ENCODE data around the gene CCL13. TPM values are rescaled to one million over a fixed set of nuclear protein-coding genes. Genes with fewer than 3 reads are reported as not detected.
A peak's percentile ranks its signal among the peaks of the same experiment; 100 is the strongest.

The CCL13 gene
- not detected for polyA plus RNA-seq (2013, experiment 1 of 2)
- polyA plus RNA-seq (2013, experiment 2 of 2), result not detected

- Histone ChIP-seq H3K4me3 (ENCODE audit: insufficient read depth in 1 of 2, low read depth in 1 of 2, low read length in 2 of 2) (no peak within 1 kb of the TSS), H3K27me3 (ENCODE audit: control insufficient read depth in 1 of 2, insufficient read depth in 1 of 2, low read length in 2 of 2) (no peaks in the 10 kb centered on the region), H3K14ac (ENCODE audit: low read length in 2 of 2) (no peak within 1 kb of the TSS), H2AK5ac (ENCODE audit: low read length, severe bottlenecking) (no peak within 1 kb of the TSS), H3K18ac (ENCODE audit: low read depth in 1 of 2, low read length in 2 of 2) (no peak within 1 kb of the TSS), H2AFZ (ENCODE audit: low read depth, low read length) (no peak within 1 kb of the TSS), H3K79me1 (replicated peaks; ENCODE audit: low read length, poor library complexity, severe bottlenecking) (no peaks in the 10 kb centered on the region), H2BK12ac (ENCODE audit: low read length in 2 of 2) (no peak within 1 kb of the TSS), H2BK5ac (ENCODE audit: low read depth, low read length, poor library complexity, severe bottlenecking) (peak within 1 kb of the TSS; percentile 31), H2BK120ac (ENCODE audit: low read depth, low read length) (no peak within 1 kb of the TSS), H4K8ac (ENCODE audit: low read length) (no peak within 1 kb of the TSS), H3K36me3 (ENCODE audit: control insufficient read depth in 1 of 2, insufficient read depth in 2 of 2, low read depth in 1 of 2, low read length in 2 of 2) (no peaks in the 10 kb centered on the region), H4K91ac (ENCODE audit: low read length) (no peak within 1 kb of the TSS), H3K4ac (ENCODE audit: low read depth in 1 of 2, low read length in 2 of 2) (no peak within 1 kb of the TSS), H3K9ac (ENCODE audit: low read length) (no peak within 1 kb of the TSS), H3K9me3 (ENCODE audit: control insufficient read depth, low read length) (no peaks in the 10 kb centered on the region), H3K23ac (ENCODE audit: low read length in 2 of 2) (no peak within 1 kb of the TSS), H3K27ac (ENCODE audit: low read length, poor library complexity, severe bottlenecking) (no peak within 1 kb of the TSS), H2BK15ac (ENCODE audit: low read depth, poor library complexity, severe bottlenecking) (no peak within 1 kb of the TSS), H3K4me2 (ENCODE audit: low read length, poor library complexity, severe bottlenecking) (no peak within 1 kb of the TSS), H3K4me1 (ENCODE audit: control insufficient read depth, insufficient read depth, low read depth, low read length) (no peaks in the 10 kb centered on the region)
- WGBS, result 98% methylated on average over 5 of the region's 5 CpGs
- DNase-seq, result no peak
Observed at GRCh38 chr17:34356194-34356593, at the start of gene CCL13. TSS of gene CCL13 (plus strand) at chr17:34356480. CDS start at chr17:34356527, 47 bp downstream.

GRCh38 chr17:34307110-34307509 is 49.2 kb upstream of the CCL13 start:
- Histone ChIP-seq H2AFZ (ENCODE audit: low read depth, low read length) (no peak overlapping the region), H3K4me1 (ENCODE audit: control insufficient read depth, insufficient read depth, low read depth, low read length) (peaks cover 2% of the 10 kb centered on the region), H3K4me3 (ENCODE audit: insufficient read depth in 1 of 2, low read depth in 1 of 2, low read length in 2 of 2) (peak overlapping the region in 1 of 2 experiments; percentile 34), H2AK5ac (ENCODE audit: low read length, severe bottlenecking) (no peak overlapping the region), H3K9ac (ENCODE audit: low read length) (peak overlapping the region; percentile 37), H3K36me3 (ENCODE audit: control insufficient read depth in 1 of 2, insufficient read depth in 2 of 2, low read depth in 1 of 2, low read length in 2 of 2) (no peaks in the 10 kb centered on the region), H3K4me2 (ENCODE audit: low read length, poor library complexity, severe bottlenecking) (no peak overlapping the region), H4K91ac (ENCODE audit: low read length) (no peak overlapping the region), H2BK120ac (ENCODE audit: low read depth, low read length) (no peak overlapping the region), H3K27ac (ENCODE audit: low read length, poor library complexity, severe bottlenecking) (no peak overlapping the region), H4K8ac (ENCODE audit: low read length) (no peak overlapping the region), H2BK5ac (ENCODE audit: low read depth, low read length, poor library complexity, severe bottlenecking) (no peak overlapping the region), H3K79me1 (replicated peaks; ENCODE audit: low read length, poor library complexity, severe bottlenecking) (no peaks in the 10 kb centered on the region), H3K23ac (ENCODE audit: low read length in 2 of 2) (no peak overlapping the region), H3K9me3 (ENCODE audit: control insufficient read depth, low read length) (no peaks in the 10 kb centered on the region), H2BK12ac (ENCODE audit: low read length in 2 of 2) (no peak overlapping the region), H3K14ac (ENCODE audit: low read length in 2 of 2) (no peak overlapping the region), H3K27me3 (ENCODE audit: control insufficient read depth in 1 of 2, insufficient read depth in 1 of 2, low read length in 2 of 2) (no peaks in the 10 kb centered on the region), H3K18ac (ENCODE audit: low read depth in 1 of 2, low read length in 2 of 2) (no peak overlapping the region), H2BK15ac (ENCODE audit: low read depth, poor library complexity, severe bottlenecking) (no peak overlapping the region), H3K4ac (ENCODE audit: low read depth in 1 of 2, low read length in 2 of 2) (no peak overlapping the region)
- 56% methylated on average over 3 of the region's 3 CpGs for WGBS
- DNase-seq, result peak; percentile 8

DNA sequence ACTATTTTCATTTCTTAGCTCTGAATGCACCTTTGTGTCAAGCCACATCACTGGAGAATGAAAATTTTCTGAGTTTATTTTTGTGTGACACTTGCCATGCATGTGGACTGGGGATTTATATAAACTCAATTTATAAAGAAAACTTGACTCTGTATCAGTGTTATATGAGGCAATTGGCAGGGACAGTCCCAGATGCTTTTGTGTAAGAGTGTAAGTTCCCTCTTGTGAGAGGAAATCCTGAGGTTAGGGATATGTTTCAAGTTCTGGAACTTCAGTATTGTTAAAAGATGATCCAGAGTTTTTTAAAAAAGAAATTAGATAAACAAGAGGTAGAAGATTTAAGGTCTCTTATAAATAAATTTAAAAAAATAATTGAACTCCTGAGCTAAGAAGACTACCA is 47.9 kb upstream of the CCL13 start:
- no peak overlapping the region for H3K18ac ChIP-seq (ENCODE audit: low read depth in 1 of 2, low read length in 2 of 2)
- no peaks in the 10 kb centered on the region for H3K9me3 ChIP-seq (ENCODE audit: control insufficient read depth, low read length)
- H4K91ac ChIP-seq (ENCODE audit: low read length), result no peak overlapping the region
- H3K36me3 ChIP-seq (ENCODE audit: control insufficient read depth in 1 of 2, insufficient read depth in 2 of 2, low read depth in 1 of 2, low read length in 2 of 2), result no peaks in the 10 kb centered on the region
- no peak overlapping the region for H2AK5ac ChIP-seq (ENCODE audit: low read length, severe bottlenecking)
- H2BK15ac ChIP-seq (ENCODE audit: low read depth, poor library complexity, severe bottlenecking), result no peak overlapping the region
- H3K79me1 ChIP-seq (replicated peaks; ENCODE audit: low read length, poor library complexity, severe bottlenecking), result no peaks in the 10 kb centered on the region
- H3K27ac ChIP-seq (ENCODE audit: low read length, poor library complexity, severe bottlenecking), result no peak overlapping the region
- DNase-seq, result no peak
- H3K27me3 ChIP-seq (ENCODE audit: control insufficient read depth in 1 of 2, insufficient read depth in 1 of 2, low read length in 2 of 2), result no peaks in the 10 kb centered on the region
- peaks cover 2% of the 10 kb centered on the region for H3K4me1 ChIP-seq (ENCODE audit: control insufficient read depth, insufficient read depth, low read depth, low read length)
- no peak overlapping the region for H3K4me2 ChIP-seq (ENCODE audit: low read length, poor library complexity, severe bottlenecking)
- no peak overlapping the region for H3K9ac ChIP-seq (ENCODE audit: low read length)
- H4K8ac ChIP-seq (ENCODE audit: low read length), result no peak overlapping the region
- no peak overlapping the region for H2AFZ ChIP-seq (ENCODE audit: low read depth, low read length)
- no peak overlapping the region for H2BK5ac ChIP-seq (ENCODE audit: low read depth, low read length, poor library complexity, severe bottlenecking)
- no peak overlapping the region for H3K23ac ChIP-seq (ENCODE audit: low read length in 2 of 2)
- H2BK12ac ChIP-seq (ENCODE audit: low read length in 2 of 2), result no peak overlapping the region
- H3K4ac ChIP-seq (ENCODE audit: low read depth in 1 of 2, low read length in 2 of 2), result no peak overlapping the region
- H3K14ac ChIP-seq (ENCODE audit: low read length in 2 of 2), result no peak overlapping the region
- no peak overlapping the region for H2BK120ac ChIP-seq (ENCODE audit: low read depth, low read length)
- no peak overlapping the region for H3K4me3 ChIP-seq (ENCODE audit: insufficient read depth in 1 of 2, low read depth in 1 of 2, low read length in 2 of 2)

- WGBS, result 100% methylated on average over 3 of the region's 7 CpGs
- Histone ChIP-seq H3K18ac (ENCODE audit: low read depth in 1 of 2, low read length in 2 of 2) (no peak overlapping the region), H3K9me3 (ENCODE audit: control insufficient read depth, low read length) (no peaks in the 10 kb centered on the region), H2BK15ac (ENCODE audit: low read depth, poor library complexity, severe bottlenecking) (no peak overlapping the region), H2BK5ac (ENCODE audit: low read depth, low read length, poor library complexity, severe bottlenecking) (no peak overlapping the region), H3K4ac (ENCODE audit: low read depth in 1 of 2, low read length in 2 of 2) (no peak overlapping the region), H3K23ac (ENCODE audit: low read length in 2 of 2) (no peak overlapping the region), H3K27ac (ENCODE audit: low read length, poor library complexity, severe bottlenecking) (no peak overlapping the region), H3K4me3 (ENCODE audit: insufficient read depth in 1 of 2, low read depth in 1 of 2, low read length in 2 of 2) (no peak overlapping the region), H3K36me3 (ENCODE audit: control insufficient read depth in 1 of 2, insufficient read depth in 2 of 2, low read depth in 1 of 2, low read length in 2 of 2) (no peaks in the 10 kb centered on the region), H3K9ac (ENCODE audit: low read length) (no peak overlapping the region), H3K4me1 (ENCODE audit: control insufficient read depth, insufficient read depth, low read depth, low read length) (no peaks in the 10 kb centered on the region), H2AFZ (ENCODE audit: low read depth, low read length) (no peak overlapping the region), H3K79me1 (replicated peaks; ENCODE audit: low read length, poor library complexity, severe bottlenecking) (no peaks in the 10 kb centered on the region), H3K27me3 (ENCODE audit: control insufficient read depth in 1 of 2, insufficient read depth in 1 of 2, low read length in 2 of 2) (no peaks in the 10 kb centered on the region), H3K14ac (ENCODE audit: low read length in 2 of 2) (no peak overlapping the region), H3K4me2 (ENCODE audit: low read length, poor library complexity, severe bottlenecking) (no peak overlapping the region), H2AK5ac (ENCODE audit: low read length, severe bottlenecking) (no peak overlapping the region), H2BK120ac (ENCODE audit: low read depth, low read length) (no peak overlapping the region), H4K91ac (ENCODE audit: low read length) (no peak overlapping the region), H2BK12ac (ENCODE audit: low read length in 2 of 2) (no peak overlapping the region), H4K8ac (ENCODE audit: low read length) (no peak overlapping the region)
- DNase-seq, result no peak
Observed at GRCh38 chr17:34311291-34311690, 45.0 kb upstream of the CCL13 start.
